NCI-H2227 (cell line): ENCODE data around the gene LRRC26.
A peak's percentile ranks its signal among the peaks of the same experiment; 100 is the strongest.
"Not testable (repeated sequence)": the region's sequence is repeated elsewhere in the genome, so short reads cannot be mapped to it uniquely, and the experiment has no call there.

ENCODE experiments used
- DNase-seq: peaks from one replicate; lab custom pipeline; 2025; ENCODE audit not compliant: unreplicated experiment; lab: John Stamatoyannopoulos, UW

Gene LRRC26

DNA sequence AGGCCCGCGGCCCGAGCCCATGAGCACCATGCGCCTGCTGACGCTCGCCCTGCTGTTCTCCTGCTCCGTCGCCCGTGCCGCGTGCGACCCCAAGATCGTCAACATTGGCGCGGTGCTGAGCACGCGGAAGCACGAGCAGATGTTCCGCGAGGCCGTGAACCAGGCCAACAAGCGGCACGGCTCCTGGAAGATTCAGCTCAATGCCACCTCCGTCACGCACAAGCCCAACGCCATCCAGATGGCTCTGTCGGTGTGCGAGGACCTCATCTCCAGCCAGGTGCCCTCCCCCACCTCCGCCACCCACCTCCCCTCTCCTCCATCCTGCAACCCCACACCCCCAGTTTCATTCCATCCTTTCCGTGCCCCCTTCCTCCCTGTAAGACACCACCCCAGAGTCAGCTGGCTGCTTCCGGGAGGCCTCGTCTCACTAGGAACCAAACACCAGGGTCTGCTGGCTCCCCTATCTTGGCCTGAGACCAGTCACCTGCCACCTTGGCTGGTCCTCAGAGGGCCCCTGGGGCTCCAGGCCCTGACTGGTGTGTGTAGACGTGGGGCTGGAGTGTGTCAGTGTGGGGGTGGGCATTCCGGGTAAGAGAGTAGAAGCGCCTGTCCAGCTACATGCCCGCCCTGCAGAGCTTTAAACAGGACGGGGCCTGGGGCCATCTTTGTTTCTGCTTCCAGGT lies 30.2 kb downstream of the LRRC26 start:
- peak; percentile 22 for DNase-seq

GRCh38 chr9:137138722-137139467 lies 31.0 kb downstream of the LRRC26 start, which contains the start of gene GRIN1:
GRIN1 (plus strand) TSS chr9:137139154; CDS start chr9:137139487, 333 bp downstream.
- DNase-seq = peak; percentile 63

- peak; percentile 88 for DNase-seq
These were observed 31.7 kb downstream of the LRRC26 start for GRCh38 chr9:137138058-137138721.

- no peak for DNase-seq
These were observed 32.8 kb downstream of the LRRC26 start for GRCh38 chr9:137136881-137137607.

DNA sequence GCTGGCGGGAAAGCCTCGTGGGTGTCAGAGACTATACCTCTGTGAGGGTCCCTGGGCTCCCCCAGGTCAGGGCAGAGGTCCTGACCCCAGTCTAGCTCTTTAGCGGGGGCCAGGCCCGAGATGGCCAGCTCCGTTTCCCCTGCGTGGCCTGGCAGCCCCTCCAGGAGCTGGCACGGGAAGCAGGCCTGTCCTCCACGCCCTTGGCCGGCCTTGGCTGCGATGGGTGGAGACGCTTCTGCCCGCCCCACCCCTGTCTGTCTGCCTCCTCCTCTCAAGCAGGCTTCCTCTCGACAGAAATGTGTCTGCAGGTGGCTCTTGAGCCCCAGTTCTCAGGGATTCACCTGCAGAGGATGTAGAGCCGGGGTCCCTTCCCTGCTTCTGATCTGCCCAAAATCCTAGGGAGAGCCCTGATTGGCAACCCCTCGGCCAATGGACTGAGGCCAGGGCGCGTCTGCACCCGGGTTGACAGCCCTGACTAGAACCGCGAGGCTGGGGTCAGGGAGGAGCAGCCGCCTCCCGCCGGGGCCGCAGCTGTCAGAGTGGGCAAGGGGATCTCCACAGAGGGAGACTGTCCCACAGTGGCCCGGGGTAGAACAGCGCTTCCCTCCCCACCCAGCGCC lies 33.5 kb downstream of the LRRC26 start:
- DNase-seq = no peak

DNA sequence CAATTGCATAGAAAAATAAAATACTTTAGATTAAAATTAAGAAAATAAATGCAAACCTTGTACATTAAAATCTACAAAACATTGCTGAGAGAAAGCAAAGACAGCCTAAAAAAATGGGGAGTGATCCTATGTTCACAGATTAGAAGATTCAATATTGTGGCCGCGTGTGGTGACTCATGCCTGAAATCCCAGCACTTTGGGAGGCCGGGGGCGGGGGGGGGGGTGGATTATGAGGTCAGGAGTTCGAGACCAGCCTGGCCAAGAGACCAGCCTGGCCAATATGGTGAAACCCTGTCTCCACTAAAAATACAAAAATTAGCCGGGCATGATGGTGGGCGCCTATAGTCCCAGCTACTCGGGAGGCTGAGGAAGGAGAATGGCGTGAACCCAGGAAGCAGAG lies 34.7 kb downstream of the LRRC26 start:
- not testable (repeated sequence) for DNase-seq

DNA sequence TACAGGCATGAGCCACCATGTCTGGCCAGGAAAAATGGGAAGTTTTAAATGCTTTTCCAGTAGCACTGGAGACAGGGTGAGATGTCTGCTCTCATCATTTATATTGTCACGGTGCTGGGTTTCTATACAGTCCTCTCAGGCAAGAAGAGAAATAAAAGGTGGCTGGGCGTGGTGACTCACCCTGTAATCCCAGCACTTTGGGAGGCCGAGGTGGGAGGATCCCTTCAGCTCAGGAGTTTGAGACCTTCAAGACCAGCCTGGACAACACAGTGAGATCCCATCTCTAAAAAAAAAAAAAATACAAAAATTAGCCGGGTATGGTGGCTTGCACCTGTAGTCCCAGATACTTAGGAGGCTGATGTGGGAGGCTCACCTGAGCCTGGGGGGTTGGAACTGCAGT lies 35.7 kb downstream of the LRRC26 start:
- DNase-seq = no peak

GRCh38 chr9:137130176-137130755 lies 39.6 kb downstream of the LRRC26 start:
- peak; percentile 26 for DNase-seq

DNA sequence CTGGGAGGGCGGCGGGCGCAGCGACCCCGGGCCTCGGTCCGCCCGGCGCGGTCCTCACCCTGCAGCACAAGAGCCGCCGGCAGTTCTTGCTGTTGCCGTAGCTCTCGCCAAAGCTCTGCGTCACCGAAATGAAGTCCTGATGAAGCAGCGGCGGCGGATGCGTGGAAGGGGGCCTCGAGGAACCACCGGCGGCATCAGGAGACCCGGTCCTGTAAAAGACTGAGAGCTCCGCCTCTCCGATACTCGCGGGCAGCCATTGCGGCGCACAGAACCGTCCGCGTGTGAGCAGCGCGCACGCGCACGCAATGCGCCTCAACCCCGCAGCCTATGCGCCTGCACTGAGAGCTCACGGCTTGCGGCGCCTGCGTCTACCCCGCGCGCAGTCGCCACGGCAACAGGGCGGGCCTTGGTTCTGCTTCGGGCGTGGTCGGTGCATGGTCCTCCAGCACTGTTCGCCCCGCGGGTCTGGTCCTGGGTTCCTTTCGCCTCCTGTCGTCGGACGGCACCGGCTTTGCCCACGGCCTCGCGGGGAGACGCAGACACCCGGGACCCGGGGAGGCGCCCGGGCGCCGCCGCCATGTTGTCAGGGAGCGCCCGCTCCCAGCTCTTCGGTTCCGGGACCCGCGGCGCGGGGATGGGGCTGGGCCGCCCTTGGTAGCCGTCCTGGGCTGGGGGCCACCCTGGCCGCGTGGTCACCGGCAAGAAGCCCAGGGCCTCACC lies 40.2 kb downstream of the LRRC26 start:
- peak; percentile 94 for DNase-seq

DNA sequence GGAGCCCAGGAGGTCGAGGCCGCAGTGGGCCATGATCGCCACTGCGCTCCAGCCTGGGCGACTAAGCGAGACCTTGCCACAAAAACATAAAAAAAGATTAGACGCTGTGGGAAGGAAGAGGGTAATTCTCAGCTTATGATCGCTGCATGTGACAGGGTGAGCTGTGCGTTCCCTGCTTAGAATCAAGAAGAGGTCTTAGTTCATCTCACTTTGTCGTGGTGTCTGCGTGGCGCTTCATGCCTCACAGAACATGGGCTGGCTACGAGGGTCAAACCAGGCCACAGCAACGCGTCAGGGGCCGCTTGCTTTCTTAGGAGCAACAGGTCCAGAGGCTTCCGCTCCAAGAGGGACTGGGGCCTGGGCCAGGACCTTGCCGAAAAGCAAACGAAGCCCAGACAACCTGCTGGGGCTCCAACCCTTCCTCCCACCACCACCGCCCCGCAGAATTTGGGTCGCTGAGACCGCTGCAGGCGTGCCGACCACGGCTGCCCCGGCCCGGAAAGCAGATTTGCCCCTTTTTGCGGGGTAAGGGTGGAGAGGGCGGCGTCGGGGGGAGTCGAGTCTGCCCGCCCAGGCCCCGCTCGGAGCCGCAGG lies 40.9 kb downstream of the LRRC26 start:
- peak; percentile 21 for DNase-seq

GRCh38 chr9:137128158-137128861 lies 41.5 kb downstream of the LRRC26 start:
- peak; percentile 32 for DNase-seq

GRCh38 chr9:137127301-137128157 lies 42.3 kb downstream of the LRRC26 start:
- peak; percentile 37 for DNase-seq

GRCh38 chr9:137126786-137127185 lies 43.1 kb downstream of the LRRC26 start:
- no peak for DNase-seq

DNA sequence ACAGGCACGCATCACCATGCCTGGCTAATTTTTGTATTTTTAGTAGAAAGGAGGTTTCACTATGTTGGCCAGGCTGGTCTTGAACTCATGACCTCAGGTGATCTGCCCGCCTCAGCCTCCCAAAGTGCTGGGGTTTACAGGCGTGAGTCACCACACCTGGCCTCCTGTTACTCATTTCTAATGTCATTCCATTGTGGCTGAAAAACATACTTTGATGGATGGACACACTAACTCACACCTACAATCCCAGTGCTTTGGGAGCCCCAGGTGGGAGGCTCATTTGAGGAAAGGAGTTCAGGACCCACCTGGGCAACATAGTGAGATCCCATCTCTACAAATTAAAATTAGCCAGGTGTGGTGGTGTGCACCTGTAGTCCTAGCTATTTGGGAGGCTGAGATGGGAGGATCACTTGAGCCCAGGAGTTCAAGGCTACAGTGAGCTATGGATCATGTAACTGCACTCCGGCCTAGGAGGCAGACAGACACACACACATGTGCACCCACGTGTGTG lies 45.8 kb downstream of the LRRC26 start:
- DNase-seq = not testable (repeated sequence)

- no peak for DNase-seq
These were observed 46.4 kb downstream of the LRRC26 start for GRCh38 chr9:137123468-137123837.

DNA sequence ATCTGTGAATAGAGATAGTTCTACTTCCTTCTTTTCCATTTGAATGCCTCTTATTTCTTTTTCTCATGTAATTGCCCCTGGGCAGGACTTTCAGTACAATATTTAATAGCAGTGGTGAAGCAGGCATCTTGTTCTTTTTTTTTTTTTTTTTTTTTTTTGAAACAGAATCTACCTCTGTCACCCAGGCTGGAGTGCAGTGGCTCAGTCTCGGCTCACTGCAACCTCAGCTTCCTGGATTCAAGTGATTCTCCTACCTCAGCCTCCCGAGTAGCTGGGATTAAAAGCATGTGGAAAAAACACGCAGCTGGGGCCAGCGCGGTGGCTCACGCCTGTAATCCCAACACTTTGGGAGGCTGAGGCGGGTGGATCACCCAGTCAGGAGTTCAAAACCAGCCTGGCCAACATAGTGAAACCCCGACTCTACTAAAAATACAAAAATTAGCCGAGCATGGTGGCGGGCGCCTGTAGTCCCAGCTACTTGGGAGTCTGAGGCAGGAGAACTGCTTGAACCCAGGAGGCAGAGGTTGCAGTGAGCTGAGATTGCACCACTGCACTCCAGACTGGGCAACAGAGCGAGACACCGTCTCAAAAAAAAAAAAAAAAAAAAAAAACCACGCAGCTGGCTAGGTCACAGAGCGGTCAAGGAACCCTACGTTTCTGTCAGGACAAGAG lies 46.9 kb downstream of the LRRC26 start:
- DNase-seq = not testable (repeated sequence)
